ELF-1 (cell line): ENCODE results near the gene CARD10.
A peak's percentile ranks its signal among the peaks of the same experiment; 100 is the strongest.

Source experiments
- DNase-seq: peaks from one replicate; pipeline ENCODE4 v3.0.0-alpha.2; 2016; ENCODE audit warnings: low read depth, low spot score

Gene CARD10

GRCh38 chr22:37519268-37520195 is at the start of gene CARD10:
CARD10 (minus strand) TSS chr22:37519415; CDS start chr22:37519200, 215 bp downstream.
- no peak for DNase-seq

- no peak for DNase-seq
Observed at GRCh38 chr22:37568448-37569008, 49.3 kb upstream of the CARD10 start.

- no peak for DNase-seq
Observed at GRCh38 chr22:37568012-37568411, 48.8 kb upstream of the CARD10 start.

GRCh38 chr22:37566903-37567798 is 47.9 kb upstream of the CARD10 start:
- DNase-seq: peak; percentile 93

GRCh38 chr22:37566329-37566837 is 47.2 kb upstream of the CARD10 start:
- DNase-seq: no peak

- DNase-seq: no peak
Observed at GRCh38 chr22:37565830-37566229, 46.6 kb upstream of the CARD10 start.

GRCh38 chr22:37564111-37564711 is 45.0 kb upstream of the CARD10 start:
- DNase-seq: peak; percentile 69

- DNase-seq: peak; percentile 52
Observed at GRCh38 chr22:37563153-37564081, 44.2 kb upstream of the CARD10 start.

- no peak for DNase-seq
Observed at GRCh38 chr22:37562049-37562875, 43.0 kb upstream of the CARD10 start.

GRCh38 chr22:37561212-37562048 is 42.2 kb upstream of the CARD10 start:
- DNase-seq: peak; percentile 95

- peak; percentile 50 for DNase-seq
Observed at GRCh38 chr22:37560608-37561211, 41.5 kb upstream of the CARD10 start.

- DNase-seq: peak; percentile 59
Observed at GRCh38 chr22:37559901-37560607, 40.8 kb upstream of the CARD10 start, which contains the start of gene CDC42EP1. CDC42EP1 (plus strand) TSS chr22:37560480; CDS start chr22:37566350, 5,870 bp downstream.

- DNase-seq: no peak
Observed at GRCh38 chr22:37559521-37559900, 40.3 kb upstream of the CARD10 start.

- DNase-seq: no peak
Observed at GRCh38 chr22:37558815-37559214, 39.6 kb upstream of the CARD10 start.

GRCh38 chr22:37557321-37558001 is 38.2 kb upstream of the CARD10 start:
- DNase-seq: no peak

GRCh38 chr22:37556710-37557109 is 37.5 kb upstream of the CARD10 start:
- peak; percentile 66 for DNase-seq

GRCh38 chr22:37555029-37555428 is 35.8 kb upstream of the CARD10 start:
- no peak for DNase-seq
